ENCODE measurements around the gene HOXC6.

DNA sequence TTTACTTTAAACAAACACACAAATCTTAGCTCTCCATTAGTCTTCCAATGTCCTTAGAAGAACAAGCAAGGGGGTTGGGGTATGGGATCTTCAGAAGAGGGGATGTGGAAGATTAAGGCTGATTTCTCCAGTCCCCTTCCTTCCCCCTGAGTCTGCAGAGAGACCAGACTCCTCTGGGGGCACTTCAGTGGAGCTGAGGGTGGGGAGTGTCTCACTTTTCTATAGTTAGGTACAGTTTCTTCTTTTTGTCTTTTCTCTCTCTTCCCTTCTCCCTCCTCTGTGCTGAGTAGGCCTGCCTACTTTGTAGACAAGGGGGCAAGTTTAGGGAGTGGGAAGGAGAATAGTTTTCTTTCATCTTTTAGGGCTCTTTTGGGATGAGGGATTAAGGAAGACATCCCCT lies 27.9 kb downstream of the HOXC6 start:
- TF ChIP-seq, protein P1, sequence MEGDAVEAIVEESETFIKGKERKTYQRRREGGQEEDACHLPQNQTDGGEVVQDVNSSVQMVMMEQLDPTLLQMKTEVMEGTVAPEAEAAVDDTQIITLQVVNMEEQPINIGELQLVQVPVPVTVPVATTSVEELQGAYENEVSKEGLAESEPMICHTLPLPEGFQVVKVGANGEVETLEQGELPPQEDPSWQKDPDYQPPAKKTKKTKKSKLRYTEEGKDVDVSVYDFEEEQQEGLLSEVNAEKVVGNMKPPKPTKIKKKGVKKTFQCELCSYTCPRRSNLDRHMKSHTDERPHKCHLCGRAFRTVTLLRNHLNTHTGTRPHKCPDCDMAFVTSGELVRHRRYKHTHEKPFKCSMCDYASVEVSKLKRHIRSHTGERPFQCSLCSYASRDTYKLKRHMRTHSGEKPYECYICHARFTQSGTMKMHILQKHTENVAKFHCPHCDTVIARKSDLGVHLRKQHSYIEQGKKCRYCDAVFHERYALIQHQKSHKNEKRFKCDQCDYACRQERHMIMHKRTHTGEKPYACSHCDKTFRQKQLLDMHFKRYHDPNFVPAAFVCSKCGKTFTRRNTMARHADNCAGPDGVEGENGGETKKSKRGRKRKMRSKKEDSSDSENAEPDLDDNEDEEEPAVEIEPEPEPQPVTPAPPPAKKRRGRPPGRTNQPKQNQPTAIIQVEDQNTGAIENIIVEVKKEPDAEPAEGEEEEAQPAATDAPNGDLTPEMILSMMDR (conservative IDR thresholded peaks at IDR 0.05; ENCODE audit: low read length): no peak
- TF ChIP-seq EZH2phosphoT487 (IDR thresholded peaks at IDR 0.05; ENCODE audit: borderline replicate concordance): no peak

Data from Loucy (cell line).